PFSK-1 (cell line): ENCODE data around the gene USP36.

Source experiments
- FOXP2 ChIP-seq: optimal IDR thresholded peaks from 2 replicates; pipeline ENCODE3; 2011; ENCODE audit warnings: borderline replicate concordance, control low read depth, inconsistent platforms; ENCODE audit not compliant: insufficient read depth; ENCODE audit errors: extremely low read length, extremely low read depth
- POLR2AphosphoS5 ChIP-seq: IDR thresholded peaks from 2 replicates; pipeline ENCODE4 v1.6.1; 2012; ENCODE audit warnings: low read depth, mild to moderate bottlenecking, control low read depth, low read length, moderate library complexity
- REST ChIP-seq, 2 experiments: IDR thresholded peaks; 2 replicates each; pipeline versions ENCODE4 v1.6.1 to v1.8.0; 2011 to 2012; ENCODE audit warnings: low read depth in 2 of 2, low read length in 2 of 2, control low read depth in 1 of 2, inconsistent platforms in 1 of 2, mild to moderate bottlenecking in 1 of 2, moderate library complexity in 1 of 2; ENCODE audit not compliant: insufficient read depth in 1 of 2
- SIN3A ChIP-seq: IDR thresholded peaks from 2 replicates; pipeline ENCODE4 v1.6.1; 2012; ENCODE audit warnings: mild to moderate bottlenecking, low read length, moderate library complexity, borderline replicate concordance; ENCODE audit not compliant: insufficient read depth
- TAF1 ChIP-seq: IDR thresholded peaks from 2 replicates; pipeline ENCODE4 v1.6.1; 2012; ENCODE audit warnings: low read length, control low read depth, borderline replicate concordance; ENCODE audit not compliant: insufficient read depth

GRCh38 chr17:78839235-78839761 lies 1.3 kb downstream of the USP36 start:
- TF ChIP-seq POLR2AphosphoS5 = no peak
- TF ChIP-seq REST (IDR thresholded peaks at IDR 0.05; ENCODE audit: insufficient read depth in 1 of 2, low read depth in 2 of 2, low read length in 2 of 2) = no peak
- no peak for TF ChIP-seq SIN3A
- no peak for TF ChIP-seq TAF1
- no peak for TF ChIP-seq FOXP2
